Colonic mucosa (tissue), 4 donors: Measurements from ENCODE around the gene SMURF1. TPM values are rescaled to one million over a fixed set of nuclear protein-coding genes. Genes with fewer than 3 reads are reported as not detected.

Experiments
- DNase-seq: peaks from one replicate; pipeline ENCODE4 v3.0.0-alpha.2; 2020
- H3K27ac ChIP-seq: fragments of 200-600 bp; one replicate; pipeline ENCODE4 v1.8.0; 2021
- H3K27me3 ChIP-seq: fragments of 200-600 bp; one replicate; pipeline ENCODE4 v1.8.0; 2021
- H3K36me3 ChIP-seq: fragments of 200-600 bp; one replicate; pipeline ENCODE4 v1.8.0; 2021
- H3K4me1 ChIP-seq: fragments of 200-600 bp; one replicate; pipeline ENCODE4 v1.8.0; 2021; ENCODE audit warnings: mild to moderate bottlenecking
- H3K4me3 ChIP-seq: fragments of 200-600 bp; one replicate; pipeline ENCODE4 v1.8.0; 2021
- H3K9ac ChIP-seq, 2 donors: one replicate each; pipeline ENCODE4 v1.7.0; 2013; ENCODE audit warnings: control low read depth in 2 of 2, low read depth in 2 of 2, low read length in 2 of 2
- H3K9me3 ChIP-seq: fragments of 200-600 bp; one replicate; pipeline ENCODE4 v1.8.0; 2021
- intact Hi-C: fragments of 100-400 bp; cut with DNase I; formaldehyde crosslinking; loops from one replicate; pipeline ENCODE4 v1.14.1; 2022
- total RNA-seq, 2 donors: library from RNA; stranded (reverse); fragmentation: NEBNext Ultra II Directional in 1 of 2; extraction: Animal tissue kit (Norgen Biotek cat#: 25700) in 1 of 2; gene quantifications; one replicate each; pipeline ENCODE4 v1.2.1, GENCODE V29; 2021
- TF ChIP-seq, protein P1 (sequence below): fragments of 200-600 bp; IDR thresholded peaks from one replicate; pipeline ENCODE4 v1.8.0; 2022; ENCODE audit warnings: antibody characterized with exemption, mild to moderate bottlenecking
- donor health status: healthy.
- donor health status: DM: no; HTN: no; CAD: no.
- donor health status: DM: no; HTN: no; CAD: no.

Gene SMURF1
- total RNA-seq, 2 donors from 2014 or later = 26.8 to 35.5 TPM

DNA sequence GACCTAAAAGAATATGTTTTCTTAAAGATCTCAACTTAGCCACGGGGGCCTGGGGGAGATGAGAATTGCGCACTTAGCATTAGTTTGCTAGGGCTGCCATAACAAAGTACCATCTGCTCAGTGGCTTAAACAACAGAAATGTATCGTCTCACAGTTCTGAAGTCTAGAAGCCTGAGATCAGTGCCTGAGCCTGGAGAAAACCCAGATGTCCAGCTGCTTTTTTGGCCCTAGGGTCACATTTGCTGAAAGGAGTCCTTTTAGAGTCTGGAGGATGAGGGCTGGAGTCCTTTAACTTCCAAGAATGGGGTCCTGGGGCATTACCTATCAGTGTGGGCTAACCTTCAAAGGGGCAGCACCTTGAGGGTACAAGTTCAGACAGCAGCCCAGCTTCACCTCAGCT, 48.2 kb downstream of the SMURF1 start:
- TF ChIP-seq, protein P1, sequence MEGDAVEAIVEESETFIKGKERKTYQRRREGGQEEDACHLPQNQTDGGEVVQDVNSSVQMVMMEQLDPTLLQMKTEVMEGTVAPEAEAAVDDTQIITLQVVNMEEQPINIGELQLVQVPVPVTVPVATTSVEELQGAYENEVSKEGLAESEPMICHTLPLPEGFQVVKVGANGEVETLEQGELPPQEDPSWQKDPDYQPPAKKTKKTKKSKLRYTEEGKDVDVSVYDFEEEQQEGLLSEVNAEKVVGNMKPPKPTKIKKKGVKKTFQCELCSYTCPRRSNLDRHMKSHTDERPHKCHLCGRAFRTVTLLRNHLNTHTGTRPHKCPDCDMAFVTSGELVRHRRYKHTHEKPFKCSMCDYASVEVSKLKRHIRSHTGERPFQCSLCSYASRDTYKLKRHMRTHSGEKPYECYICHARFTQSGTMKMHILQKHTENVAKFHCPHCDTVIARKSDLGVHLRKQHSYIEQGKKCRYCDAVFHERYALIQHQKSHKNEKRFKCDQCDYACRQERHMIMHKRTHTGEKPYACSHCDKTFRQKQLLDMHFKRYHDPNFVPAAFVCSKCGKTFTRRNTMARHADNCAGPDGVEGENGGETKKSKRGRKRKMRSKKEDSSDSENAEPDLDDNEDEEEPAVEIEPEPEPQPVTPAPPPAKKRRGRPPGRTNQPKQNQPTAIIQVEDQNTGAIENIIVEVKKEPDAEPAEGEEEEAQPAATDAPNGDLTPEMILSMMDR = no peak
- no peak overlapping the region for H3K9ac ChIP-seq
- no peak for DNase-seq
- no peaks in the 10 kb centered on the region for H3K27me3 ChIP-seq
- H3K4me3 ChIP-seq = no peak overlapping the region
- H3K36me3 ChIP-seq = no peaks in the 10 kb centered on the region
- intact Hi-C loops = no loop called here
- peaks cover 5% of the 10 kb centered on the region for H3K4me1 ChIP-seq
- H3K9me3 ChIP-seq = no peaks in the 10 kb centered on the region
- H3K27ac ChIP-seq = peak overlapping the region; percentile 28

GRCh38 chr7:99094401-99094800, 49.5 kb downstream of the SMURF1 start:
- peaks cover 2% of the 10 kb centered on the region for H3K4me1 ChIP-seq
- H3K27ac ChIP-seq = no peak overlapping the region
- intact Hi-C loops = no loop called here

DNA sequence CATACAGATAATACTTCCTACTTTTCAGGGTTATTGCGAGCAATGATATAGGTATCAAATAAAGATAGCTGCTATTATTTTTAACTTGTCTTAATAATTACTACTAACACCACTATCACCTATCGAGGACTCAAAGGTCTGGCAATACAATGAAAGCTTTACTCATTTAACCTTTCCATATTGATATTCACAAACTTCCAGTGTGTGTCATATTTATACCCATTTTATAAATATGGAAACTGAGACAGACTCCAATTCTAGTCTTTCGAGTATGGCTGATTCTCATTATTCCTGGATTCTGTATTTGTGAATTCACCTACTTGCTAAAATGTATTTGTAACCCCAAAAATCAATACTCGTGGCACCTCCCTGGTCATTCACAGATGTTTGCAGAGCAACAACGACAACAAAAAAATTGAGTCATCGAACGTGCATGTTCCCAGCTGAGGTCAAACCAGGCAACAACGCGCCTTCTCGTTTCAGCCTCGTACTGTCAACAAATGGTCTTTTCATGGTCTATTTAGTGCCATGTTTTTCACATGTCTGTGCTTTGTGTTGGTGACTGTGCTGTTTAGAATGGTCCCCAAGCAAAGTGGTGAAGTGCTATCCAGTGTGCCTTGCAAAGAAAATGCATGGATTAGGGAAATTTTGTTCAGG, 51.7 kb downstream of the SMURF1 start:
- TF ChIP-seq, protein P1 = no peak
- no peak overlapping the region for H3K9ac ChIP-seq
- H3K27ac ChIP-seq = no peak overlapping the region
- intact Hi-C loops = no loop called here
- no peaks in the 10 kb centered on the region for H3K27me3 ChIP-seq
- no peaks in the 10 kb centered on the region for H3K36me3 ChIP-seq
- H3K4me1 ChIP-seq = no peaks in the 10 kb centered on the region
- H3K4me3 ChIP-seq = no peak overlapping the region
- DNase-seq = no peak
- H3K9me3 ChIP-seq = no peaks in the 10 kb centered on the region

More at GRCh38 chr7:99094401-99094800, 49.5 kb downstream of the SMURF1 start:
- Histone ChIP-seq H3K4me3 (no peak overlapping the region), H3K9me3 (no peaks in the 10 kb centered on the region), H3K9ac (no peak overlapping the region), H3K36me3 (no peaks in the 10 kb centered on the region), H3K27me3 (no peaks in the 10 kb centered on the region)
- TF ChIP-seq, protein P1 = no peak
- DNase-seq = no peak

DNA sequence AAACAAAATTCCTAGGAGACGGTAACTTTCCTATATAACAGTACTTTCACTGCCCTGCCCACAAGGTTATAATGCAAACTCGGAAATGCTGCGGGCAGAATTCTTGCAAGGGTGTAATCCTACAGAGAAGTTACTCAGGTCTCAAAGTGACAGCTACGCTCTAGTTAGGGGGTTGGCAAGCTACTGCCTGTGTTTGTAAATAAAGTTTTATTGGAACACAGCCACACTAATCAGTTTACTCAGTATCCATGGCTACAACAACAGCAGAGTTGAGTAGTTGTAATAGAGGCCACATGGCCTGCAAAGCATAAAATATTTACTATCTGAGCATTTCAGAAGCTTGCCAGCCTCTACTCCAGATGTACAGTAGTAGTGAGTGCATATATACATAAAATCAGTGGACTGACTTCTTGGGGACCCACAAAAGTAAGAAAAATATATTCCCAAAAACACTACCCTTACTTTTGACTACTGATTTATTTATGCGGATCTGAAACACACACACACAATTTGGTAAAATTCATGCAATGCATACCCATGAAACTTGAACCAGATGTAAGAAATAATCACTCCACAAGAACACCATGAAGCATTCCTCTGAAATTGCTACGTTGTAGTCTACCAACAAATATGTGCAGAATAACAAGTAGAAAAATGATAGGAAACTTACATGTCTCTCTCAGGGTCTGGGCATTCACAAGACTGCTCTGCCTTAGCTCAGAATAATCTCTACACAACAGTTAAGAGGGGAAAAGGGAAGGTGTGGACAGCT, 53.0 kb downstream of the SMURF1 start:
- no peak for DNase-seq
- intact Hi-C loops = no loop called here
- Histone ChIP-seq H3K27me3 (no peaks in the 10 kb centered on the region), H3K4me1 (no peaks in the 10 kb centered on the region), H3K36me3 (no peaks in the 10 kb centered on the region), H3K4me3 (no peak overlapping the region), H3K27ac (no peak overlapping the region), H3K9ac (no peak overlapping the region), H3K9me3 (no peaks in the 10 kb centered on the region)
- TF ChIP-seq, protein P1 = no peak

DNA sequence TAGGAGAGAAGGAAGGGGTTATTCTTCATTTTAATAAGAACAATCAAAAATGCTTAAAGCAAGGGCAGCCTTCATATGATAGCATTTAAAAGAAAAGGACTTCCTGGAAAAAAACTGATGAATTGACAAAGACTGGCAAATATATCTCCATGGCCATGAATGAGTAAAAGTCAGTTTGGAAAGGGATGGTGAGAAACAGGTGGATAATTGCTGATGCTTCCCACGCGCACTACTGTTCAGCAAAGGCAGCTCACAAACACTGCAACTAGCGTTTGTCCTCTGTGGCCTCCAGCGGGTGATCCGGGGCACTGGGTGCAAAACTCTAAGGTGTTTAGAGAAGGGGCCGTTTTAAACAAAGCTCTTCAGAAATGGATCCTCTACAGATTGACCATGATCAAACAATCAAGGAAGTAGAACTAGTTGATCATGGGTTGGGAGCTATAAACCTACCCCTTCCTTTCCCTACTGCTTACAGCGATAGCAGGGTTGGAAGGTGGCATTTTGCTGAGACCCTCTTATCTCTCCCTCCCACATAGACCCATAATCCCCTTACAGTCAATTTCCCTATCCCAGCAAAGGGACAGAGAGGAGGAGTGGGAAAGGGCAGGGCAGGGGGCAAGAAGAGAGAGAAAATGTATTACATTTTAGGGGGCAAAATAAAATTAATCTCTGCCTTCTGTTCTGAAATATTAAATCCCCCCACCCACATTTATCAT, 53.8 kb downstream of the SMURF1 start:
- Histone ChIP-seq H3K27me3 (no peaks in the 10 kb centered on the region), H3K4me1 (no peaks in the 10 kb centered on the region), H3K36me3 (no peaks in the 10 kb centered on the region), H3K4me3 (no peak overlapping the region), H3K27ac (no peak overlapping the region), H3K9me3 (no peaks in the 10 kb centered on the region), H3K9ac (no peak overlapping the region)
- TF ChIP-seq, protein P1 = no peak
- DNase-seq = no peak
- intact Hi-C loops = no loop called here
